HUES48 (cell line): ENCODE results near the gene PSMD7.
A peak's percentile ranks its signal among the peaks of the same experiment; 100 is the strongest.

ENCODE experiments used
- H3K27ac ChIP-seq: one replicate; pipeline ENCODE4 v1.7.0; 2013; ENCODE audit warnings: low read depth, low read length, inconsistent platforms
- H3K27me3 ChIP-seq: 2 replicates; pipeline ENCODE4 v1.6.1; 2013; ENCODE audit warnings: mild to moderate bottlenecking, low read length; ENCODE audit not compliant: control insufficient read depth, insufficient read depth
- H3K36me3 ChIP-seq: 2 replicates; pipeline ENCODE4 v1.6.1; 2013; ENCODE audit warnings: low read length; ENCODE audit not compliant: control insufficient read depth, insufficient read depth
- H3K4me1 ChIP-seq: 2 replicates; pipeline ENCODE4 v1.6.1; 2013; ENCODE audit warnings: mild to moderate bottlenecking, low read length; ENCODE audit not compliant: control insufficient read depth, insufficient read depth
- H3K4me3 ChIP-seq: 2 replicates; pipeline ENCODE4 v1.5.1; 2013; ENCODE audit warnings: mild to moderate bottlenecking, low read depth, low read length
- H3K9ac ChIP-seq: 2 replicates; pipeline ENCODE4 v1.6.1; 2013; ENCODE audit warnings: mild to moderate bottlenecking, low read depth, low read length, moderate library complexity
- H3K9me3 ChIP-seq: 2 replicates; pipeline ENCODE4 v1.6.1; 2013; ENCODE audit warnings: low read length; ENCODE audit not compliant: control insufficient read depth, insufficient read depth

PSMD7 gene

DNA sequence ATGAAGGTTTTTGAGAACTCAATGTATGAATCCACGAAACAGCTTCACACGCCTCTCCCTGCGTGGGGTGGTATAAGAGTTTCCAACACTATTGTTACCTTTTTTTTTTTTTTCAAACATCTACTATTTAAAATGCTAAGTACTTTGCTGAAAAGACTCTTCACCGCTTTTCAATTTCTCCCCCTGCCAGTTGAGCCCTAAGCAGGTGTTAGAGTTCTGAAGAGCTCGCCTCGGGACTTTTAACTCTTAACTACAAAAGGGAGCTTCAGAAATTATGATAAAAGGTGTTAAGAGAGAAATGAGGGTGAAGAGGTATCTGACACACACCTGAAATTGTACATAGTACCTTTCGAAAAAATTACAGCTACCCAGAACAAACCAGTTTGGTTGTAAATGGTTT is 20.9 kb upstream of the PSMD7 start:
- peaks cover 22% of the 10 kb centered on the region for H3K4me1 ChIP-seq
- H3K36me3 ChIP-seq: no peaks in the 10 kb centered on the region
- H3K9me3 ChIP-seq: no peaks in the 10 kb centered on the region
- no peak overlapping the region for H3K27ac ChIP-seq
- H3K4me3 ChIP-seq: peak overlapping the region; percentile 37
- H3K27me3 ChIP-seq: no peaks in the 10 kb centered on the region
- no peak overlapping the region for H3K9ac ChIP-seq

- Histone ChIP-seq H3K4me1 (peaks cover 29% of the 10 kb centered on the region), H3K9me3 (no peaks in the 10 kb centered on the region), H3K27ac (no peak overlapping the region), H3K36me3 (no peaks in the 10 kb centered on the region), H3K4me3 (no peak overlapping the region), H3K9ac (no peak overlapping the region), H3K27me3 (no peaks in the 10 kb centered on the region)
These were observed 18.6 kb upstream of the PSMD7 start for GRCh38 chr16:74277974-74278373.

- Histone ChIP-seq H3K4me3 (no peak overlapping the region), H3K4me1 (peaks cover 29% of the 10 kb centered on the region), H3K9me3 (no peaks in the 10 kb centered on the region), H3K9ac (no peak overlapping the region), H3K27ac (no peak overlapping the region), H3K36me3 (no peaks in the 10 kb centered on the region), H3K27me3 (no peaks in the 10 kb centered on the region)
These were observed 17.3 kb upstream of the PSMD7 start for GRCh38 chr16:74279266-74279665.

DNA sequence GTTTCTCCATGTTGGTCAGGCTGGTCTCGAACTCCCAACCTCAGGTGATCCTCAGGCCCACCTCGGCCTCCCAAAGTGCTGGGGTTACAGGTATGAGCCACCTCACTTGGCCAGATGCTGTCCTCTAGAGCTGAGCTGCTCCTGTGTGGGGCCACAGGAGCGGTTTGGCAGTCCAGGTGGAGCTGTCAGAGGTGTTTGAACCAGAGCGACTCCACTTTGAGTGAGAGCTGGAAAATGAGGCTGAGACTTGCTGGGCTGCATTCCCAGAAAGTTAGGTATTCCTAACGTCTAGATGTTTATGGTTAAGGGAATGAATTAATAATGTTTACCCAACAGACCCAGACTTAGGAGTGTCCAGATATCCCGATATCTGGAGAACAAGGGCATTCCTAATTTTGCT is 16.8 kb upstream of the PSMD7 start:
- H3K9ac ChIP-seq: no peak overlapping the region
- H3K4me1 ChIP-seq: peaks cover 28% of the 10 kb centered on the region
- H3K27me3 ChIP-seq: no peaks in the 10 kb centered on the region
- no peak overlapping the region for H3K27ac ChIP-seq
- H3K36me3 ChIP-seq: no peaks in the 10 kb centered on the region
- H3K9me3 ChIP-seq: no peaks in the 10 kb centered on the region
- H3K4me3 ChIP-seq: no peak overlapping the region

GRCh38 chr16:74280448-74280847 is 16.2 kb upstream of the PSMD7 start:
- Histone ChIP-seq H3K4me3 (no peak overlapping the region), H3K4me1 (peaks cover 22% of the 10 kb centered on the region), H3K27ac (no peak overlapping the region), H3K9me3 (no peaks in the 10 kb centered on the region), H3K9ac (no peak overlapping the region), H3K27me3 (no peaks in the 10 kb centered on the region), H3K36me3 (no peaks in the 10 kb centered on the region)

DNA sequence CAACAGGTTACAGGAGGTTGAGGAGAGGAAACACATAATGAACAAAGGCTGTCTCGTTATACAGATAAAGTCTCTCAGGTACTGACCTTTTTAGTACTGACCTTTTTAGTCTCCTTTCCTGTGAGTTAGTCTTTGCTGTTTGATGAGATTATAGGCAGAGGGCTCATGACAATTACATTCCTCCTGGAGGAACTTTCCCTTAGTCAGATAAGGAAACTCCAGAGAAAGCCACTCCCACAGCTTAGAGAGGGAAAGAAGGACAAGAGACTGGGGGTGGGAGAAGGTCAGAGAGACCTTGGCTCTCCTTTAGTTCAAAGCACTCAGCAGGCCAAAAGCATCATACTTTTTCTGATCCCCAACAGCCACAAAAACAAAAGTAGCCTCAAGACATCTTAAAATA is 15.3 kb upstream of the PSMD7 start:
- Histone ChIP-seq H3K9ac (no peak overlapping the region), H3K9me3 (no peaks in the 10 kb centered on the region)

DNA sequence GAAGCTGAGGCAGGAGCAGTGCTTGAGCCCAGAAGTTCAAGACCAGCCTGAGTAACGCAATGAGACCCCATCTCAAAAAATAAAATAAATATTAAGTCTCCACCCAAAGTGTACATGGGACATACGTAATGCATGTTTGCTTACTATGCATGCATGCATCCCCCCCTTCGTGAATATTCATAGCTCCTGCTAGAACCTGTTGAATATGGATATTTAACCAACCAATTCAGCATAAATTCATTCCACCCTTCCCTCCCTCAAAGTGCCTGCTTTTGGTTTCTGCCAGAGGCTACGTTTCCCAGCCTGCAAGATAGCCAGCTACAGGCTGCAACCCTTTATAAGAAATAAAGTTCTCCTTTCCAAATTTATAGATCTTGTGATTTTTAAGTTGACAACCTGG is 12.9 kb upstream of the PSMD7 start:
- H3K9ac ChIP-seq: no peak overlapping the region
- H3K36me3 ChIP-seq: no peaks in the 10 kb centered on the region
- no peak overlapping the region for H3K4me3 ChIP-seq
- no peaks in the 10 kb centered on the region for H3K9me3 ChIP-seq
- peaks cover 7% of the 10 kb centered on the region; the same call in 1 of the 2 replicates for H3K4me1 ChIP-seq
- H3K27me3 ChIP-seq: no peaks in the 10 kb centered on the region
- no peak overlapping the region for H3K27ac ChIP-seq

More for the DNA sequence above, 15.3 kb upstream of the PSMD7 start:
- H3K4me3 ChIP-seq: no peak overlapping the region
- peaks cover 14% of the 10 kb centered on the region; the same call in 1 of the 2 replicates for H3K4me1 ChIP-seq
- no peaks in the 10 kb centered on the region for H3K27me3 ChIP-seq
- H3K27ac ChIP-seq: peak overlapping the region; percentile 2
- no peaks in the 10 kb centered on the region for H3K36me3 ChIP-seq

- H3K4me1 ChIP-seq: no peaks in the 10 kb centered on the region
- no peak overlapping the region for H3K4me3 ChIP-seq
These were observed 8.5 kb upstream of the PSMD7 start for GRCh38 chr16:74288065-74288464.

DNA sequence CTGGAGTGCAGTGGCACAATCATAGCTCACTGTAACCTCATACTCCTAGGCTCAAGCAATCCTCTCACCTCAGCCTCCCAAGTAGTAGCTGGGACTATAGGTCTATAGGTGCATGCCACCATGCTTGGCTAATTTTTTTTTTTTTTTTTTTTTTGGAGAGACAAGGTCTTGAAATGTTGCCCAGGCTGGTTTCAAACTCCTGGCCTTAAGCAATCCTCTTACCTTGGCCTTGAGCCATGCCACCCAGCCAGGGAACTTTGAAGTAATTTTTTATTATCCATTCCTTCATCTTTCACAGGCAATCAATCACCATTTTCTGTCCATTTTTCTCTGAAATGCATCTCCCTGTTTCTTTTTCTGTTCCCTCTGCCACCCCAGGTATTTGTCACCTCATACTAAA is 6.3 kb upstream of the PSMD7 start:
- Histone ChIP-seq H3K36me3 (no peaks in the 10 kb centered on the region), H3K4me1 (no peaks in the 10 kb centered on the region), H3K27me3 (no peaks in the 10 kb centered on the region), H3K9ac (no peak overlapping the region), H3K27ac (no peak overlapping the region), H3K9me3 (no peaks in the 10 kb centered on the region), H3K4me3 (no peak overlapping the region)

More at GRCh38 chr16:74288065-74288464, 8.5 kb upstream of the PSMD7 start:
- no peak overlapping the region for H3K27ac ChIP-seq
- H3K27me3 ChIP-seq: no peaks in the 10 kb centered on the region
- H3K36me3 ChIP-seq: no peaks in the 10 kb centered on the region
- no peak overlapping the region for H3K9ac ChIP-seq
- no peaks in the 10 kb centered on the region for H3K9me3 ChIP-seq

- H3K4me1 ChIP-seq: peaks cover 7% of the 10 kb centered on the region; the same call in 1 of the 2 replicates
These were observed 5.4 kb upstream of the PSMD7 start for GRCh38 chr16:74291176-74291575.

GRCh38 chr16:74291577-74292208 is 4.9 kb upstream of the PSMD7 start:
- H3K36me3 ChIP-seq: no peaks in the 10 kb centered on the region
- no peaks in the 10 kb centered on the region for H3K27me3 ChIP-seq
- no peak overlapping the region for H3K4me3 ChIP-seq
- H3K9ac ChIP-seq: no peak overlapping the region
- H3K4me1 ChIP-seq: peaks cover 9% of the 10 kb centered on the region; the same call in 1 of the 2 replicates
- no peak overlapping the region for H3K27ac ChIP-seq
- no peaks in the 10 kb centered on the region for H3K9me3 ChIP-seq

More at GRCh38 chr16:74291176-74291575, 5.4 kb upstream of the PSMD7 start:
- Histone ChIP-seq H3K9ac (no peak overlapping the region), H3K9me3 (no peaks in the 10 kb centered on the region), H3K27ac (no peak overlapping the region), H3K4me3 (no peak overlapping the region), H3K36me3 (no peaks in the 10 kb centered on the region), H3K27me3 (no peaks in the 10 kb centered on the region)
